ENCODE data around the gene WDFY4.

The WDFY4 gene

DNA sequence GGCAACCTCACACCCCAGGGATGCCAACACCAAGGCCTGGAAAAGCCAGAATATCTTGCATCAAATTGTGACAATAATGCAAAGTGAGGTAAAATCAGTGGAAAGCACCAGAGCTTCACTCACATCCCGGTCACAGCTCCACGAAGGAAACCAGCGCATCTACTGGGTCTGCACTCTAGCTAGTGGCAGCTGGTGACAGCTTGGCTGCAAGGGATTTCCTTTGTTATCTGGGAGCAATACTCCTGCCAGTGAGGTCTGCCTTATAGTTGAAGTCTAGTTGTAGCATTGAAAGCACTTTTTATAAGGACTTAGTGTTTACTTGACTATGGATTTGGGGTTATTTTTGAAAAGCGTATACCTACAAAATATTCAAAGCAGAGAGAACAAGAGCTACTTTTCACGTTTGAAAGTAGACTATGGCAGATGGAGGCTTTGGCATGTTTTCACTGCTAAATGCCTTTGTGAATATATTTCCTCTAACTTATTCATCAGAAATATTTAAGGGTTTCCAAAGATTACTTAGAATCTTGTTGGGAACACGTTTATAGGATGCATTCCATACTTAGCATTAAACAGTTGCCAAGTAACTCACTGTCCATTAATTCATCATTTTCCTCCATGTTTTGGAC lies 26.1 kb downstream of the WDFY4 start:
- no peak for DNase-seq (ENCODE audit: low read depth)

DNA sequence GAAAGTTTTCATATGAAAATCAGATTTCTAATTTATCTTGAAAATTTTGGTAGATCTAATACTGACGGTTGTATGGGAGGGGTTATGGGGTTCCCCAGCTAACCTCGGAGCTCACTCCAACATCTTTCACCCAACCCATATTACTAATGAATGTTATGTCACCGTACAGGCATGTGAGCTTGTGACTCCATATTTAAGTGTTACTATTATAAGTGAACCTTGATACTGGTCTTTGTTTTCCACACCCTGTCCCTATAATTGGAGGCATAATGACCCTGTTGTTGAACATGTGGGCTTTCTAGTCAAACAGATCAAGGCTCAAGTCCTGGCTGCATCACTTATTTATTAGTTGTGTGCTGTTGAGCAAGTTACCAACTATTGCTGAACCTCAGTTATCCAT lies 27.2 kb downstream of the WDFY4 start:
- no peak for DNase-seq (ENCODE audit: low read depth)

- DNase-seq (ENCODE audit: low read depth) = no peak
These were observed 29.4 kb downstream of the WDFY4 start for GRCh38 chr10:48714088-48714487.

DNA sequence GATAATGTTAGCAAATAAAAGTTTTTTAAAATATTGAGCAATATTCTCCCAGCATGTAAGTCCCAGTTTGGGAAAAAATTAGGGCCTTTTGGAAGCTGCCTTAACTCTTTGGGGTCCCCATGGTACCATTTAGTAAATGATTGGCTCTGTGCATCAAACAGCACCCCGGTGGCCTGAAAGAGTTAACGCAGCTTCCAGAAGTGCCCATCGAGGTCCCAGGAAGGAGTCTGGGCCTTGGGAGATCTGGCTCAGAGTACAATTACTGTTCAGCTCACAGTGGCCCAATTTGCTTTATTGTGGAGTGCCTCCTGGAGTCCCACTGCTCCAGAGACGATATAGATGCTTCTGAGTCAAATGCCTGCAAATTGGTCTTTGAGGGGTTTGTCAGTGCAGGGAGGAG lies 31.7 kb downstream of the WDFY4 start:
- DNase-seq (ENCODE audit: low read depth) = no peak

GRCh38 chr10:48720611-48721010 lies 35.9 kb downstream of the WDFY4 start:
- no peak for DNase-seq (ENCODE audit: low read depth)

DNA sequence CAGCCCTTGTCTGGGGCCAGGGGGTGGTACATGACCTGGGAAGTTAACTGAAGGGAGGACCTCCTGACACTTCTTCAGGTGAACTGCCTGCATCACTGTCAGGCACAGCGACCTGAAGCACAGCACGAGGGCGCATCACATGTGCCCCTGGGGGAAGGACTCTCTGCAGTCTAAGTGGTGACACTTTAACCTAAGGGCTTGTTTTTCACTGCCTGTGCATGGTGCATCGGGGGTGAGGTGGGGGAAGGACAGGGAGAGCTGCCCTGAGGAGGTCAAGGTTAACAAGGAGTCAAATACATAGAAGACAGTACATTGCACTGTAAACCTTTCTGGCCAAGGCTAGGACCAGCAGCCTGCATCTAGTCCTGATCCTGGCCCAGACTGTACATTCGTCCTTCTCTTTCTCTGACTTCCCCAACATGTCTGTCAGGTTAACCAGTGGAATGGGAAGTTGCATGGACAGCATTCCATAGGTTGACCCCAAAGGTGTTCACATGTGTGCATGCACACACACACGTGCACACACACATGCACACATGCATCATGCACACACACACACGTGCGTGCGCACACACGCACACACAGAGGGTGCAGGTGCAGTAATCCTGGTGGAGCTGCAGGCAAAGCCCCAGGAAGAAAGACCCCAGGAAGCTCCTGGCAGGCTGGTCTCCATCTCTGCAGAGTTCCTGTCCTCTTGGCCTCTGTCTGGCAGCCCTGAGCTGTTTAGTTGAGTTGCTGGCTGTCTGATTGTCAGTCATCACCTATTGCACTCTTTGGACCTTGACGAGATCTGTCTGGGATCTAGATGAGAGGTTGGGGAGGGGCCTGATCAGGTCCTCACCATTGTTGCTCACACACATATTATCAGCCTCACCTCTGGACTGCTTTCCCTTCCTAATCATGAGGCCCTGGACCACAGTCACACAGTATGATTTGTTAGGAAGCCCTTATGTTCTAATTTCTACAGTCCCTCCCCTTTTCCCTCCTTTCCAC lies 37.8 kb downstream of the WDFY4 start:
- DNase-seq (ENCODE audit: low read depth) = no peak

DNA sequence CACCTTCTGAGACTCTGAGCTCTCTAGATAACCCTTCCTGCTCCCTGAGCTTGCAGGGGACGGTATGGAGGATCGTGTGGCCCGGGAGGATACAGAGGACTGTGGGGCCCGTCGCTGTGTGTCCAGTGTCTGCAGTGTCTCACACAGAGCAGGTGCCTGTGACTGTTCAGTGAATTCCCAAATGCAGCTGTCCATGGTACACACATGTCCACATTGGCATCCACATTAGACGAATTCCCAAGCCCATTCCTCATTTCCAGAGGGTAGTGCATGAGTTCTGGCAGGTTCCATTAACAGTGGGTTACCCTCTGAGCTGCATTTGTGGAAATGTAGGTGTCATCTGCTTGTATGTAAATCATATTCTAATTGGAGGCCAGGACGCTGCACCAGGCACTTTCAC lies 39.5 kb downstream of the WDFY4 start:
- no peak for DNase-seq (ENCODE audit: low read depth)

- no peak for DNase-seq (ENCODE audit: low read depth)
These were observed 41.0 kb downstream of the WDFY4 start for GRCh38 chr10:48725708-48726107.

DNA sequence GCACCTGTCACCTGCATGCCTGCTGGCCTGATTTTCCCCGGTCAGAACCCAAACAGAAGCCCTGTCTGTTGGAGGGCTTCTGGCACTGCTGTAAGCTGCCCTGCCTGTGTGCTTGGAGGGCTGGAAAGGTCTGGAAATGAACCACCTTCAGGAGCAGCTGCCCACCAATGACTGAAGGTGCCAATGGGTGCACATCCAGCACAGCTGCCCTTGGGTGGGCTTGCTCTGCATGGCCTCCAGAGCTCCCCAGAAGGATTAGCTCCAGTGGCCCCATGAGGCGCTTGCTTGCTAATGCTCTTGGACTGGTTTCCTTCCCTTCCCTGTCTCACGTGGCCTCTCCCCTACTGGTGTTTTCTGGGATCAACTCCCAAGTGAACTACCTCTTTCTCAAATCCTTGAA lies 43.2 kb downstream of the WDFY4 start:
- DNase-seq (ENCODE audit: low read depth) = no peak

DNA sequence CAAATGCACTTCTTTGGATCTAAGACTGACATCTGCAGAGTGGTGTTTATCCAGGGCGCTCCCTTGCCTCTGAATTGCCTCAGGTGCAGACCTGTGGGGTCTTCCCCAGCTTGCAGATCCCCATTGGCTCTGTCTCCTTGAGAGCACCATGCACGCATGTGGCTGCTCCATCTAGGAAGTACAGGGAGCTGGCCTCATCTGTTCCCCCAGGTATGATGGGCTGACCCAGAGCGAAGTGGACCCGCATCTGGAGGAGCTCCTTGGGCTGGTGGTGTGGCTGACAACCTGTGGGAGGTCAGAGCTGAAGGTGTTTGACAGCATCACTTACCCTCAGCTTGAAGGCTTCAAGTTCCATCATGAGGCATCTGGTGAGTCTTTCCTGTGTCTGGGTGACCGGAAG lies 44.5 kb downstream of the WDFY4 start:
- DNase-seq (ENCODE audit: low read depth) = no peak

GRCh38 chr10:48729941-48730457 lies 45.3 kb downstream of the WDFY4 start:
- no peak for DNase-seq (ENCODE audit: low read depth)

- DNase-seq (ENCODE audit: low read depth) = no peak
These were observed 46.5 kb downstream of the WDFY4 start for GRCh38 chr10:48731141-48731540.

DNA sequence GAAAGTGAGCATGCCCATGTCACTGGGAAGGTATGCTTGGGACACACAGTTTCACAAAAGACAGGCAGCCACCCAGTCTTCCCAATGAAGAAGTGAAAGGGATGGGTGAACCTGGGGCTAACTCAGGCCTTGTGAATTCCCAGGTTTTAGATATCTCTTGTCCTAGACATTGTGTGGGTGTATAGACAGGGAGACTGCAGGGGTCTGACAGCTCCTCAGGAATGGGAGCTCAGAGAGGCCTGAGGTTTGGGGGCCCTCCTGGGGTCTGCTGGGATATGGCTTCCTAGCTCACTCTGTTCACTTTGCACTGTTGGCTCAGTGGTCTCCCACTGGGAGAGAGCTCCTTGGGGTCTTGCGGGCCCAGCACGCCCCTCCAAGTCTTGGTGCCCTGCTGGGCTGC lies 47.0 kb downstream of the WDFY4 start:
- no peak for DNase-seq (ENCODE audit: low read depth)

- no peak for DNase-seq (ENCODE audit: low read depth)
These were observed 48.7 kb downstream of the WDFY4 start for GRCh38 chr10:48733329-48733728.

DNA sequence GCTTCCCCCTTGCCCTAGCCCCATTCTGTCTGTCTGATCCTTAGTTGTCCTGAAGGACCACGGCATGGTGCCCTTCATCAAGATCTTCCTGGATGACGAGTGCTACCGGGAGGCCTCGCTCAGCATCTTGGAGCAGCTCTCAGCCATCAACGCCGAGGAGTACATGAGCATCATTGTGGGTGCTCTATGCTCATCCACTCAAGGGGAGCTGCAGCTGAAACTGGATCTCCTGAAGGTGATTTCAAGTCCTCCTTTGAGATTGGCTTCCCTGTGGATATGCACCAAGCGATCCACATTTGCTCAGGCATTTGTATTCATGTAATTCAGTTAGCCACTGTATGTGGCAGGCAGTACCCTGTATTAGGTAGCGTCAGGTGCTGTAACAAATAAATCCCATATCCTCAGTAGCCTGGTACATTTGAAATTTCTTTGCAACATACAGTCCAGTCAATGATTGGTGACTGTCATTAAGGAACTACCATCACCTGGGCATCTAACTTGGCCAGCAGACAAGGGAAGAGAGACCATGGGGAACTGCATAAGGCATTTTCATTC lies 51.2 kb downstream of the WDFY4 start:
- no peak for DNase-seq (ENCODE audit: low read depth)

- DNase-seq (ENCODE audit: low read depth) = no peak
These were observed 51.9 kb downstream of the WDFY4 start for GRCh38 chr10:48736596-48736995.

DNA sequence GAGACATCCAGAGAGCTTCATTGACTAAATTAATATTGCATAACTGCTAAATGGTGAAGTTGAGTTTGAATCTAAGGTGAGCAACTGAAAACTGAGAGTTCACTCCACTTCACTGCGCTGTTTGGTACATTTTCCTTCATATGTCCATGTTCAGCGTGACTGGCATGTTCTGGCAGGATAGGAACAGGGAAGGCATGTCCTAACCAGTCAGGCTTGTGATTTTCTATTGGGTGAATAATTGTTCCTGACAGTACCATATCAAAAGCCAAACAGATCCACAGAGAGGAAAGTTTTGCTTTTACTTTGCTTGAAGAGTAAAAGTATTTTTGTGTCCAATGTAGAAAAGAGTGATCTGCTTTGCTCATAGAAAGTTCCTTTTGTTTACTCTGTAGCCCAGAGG lies 53.2 kb downstream of the WDFY4 start:
- DNase-seq (ENCODE audit: low read depth) = no peak

DNA sequence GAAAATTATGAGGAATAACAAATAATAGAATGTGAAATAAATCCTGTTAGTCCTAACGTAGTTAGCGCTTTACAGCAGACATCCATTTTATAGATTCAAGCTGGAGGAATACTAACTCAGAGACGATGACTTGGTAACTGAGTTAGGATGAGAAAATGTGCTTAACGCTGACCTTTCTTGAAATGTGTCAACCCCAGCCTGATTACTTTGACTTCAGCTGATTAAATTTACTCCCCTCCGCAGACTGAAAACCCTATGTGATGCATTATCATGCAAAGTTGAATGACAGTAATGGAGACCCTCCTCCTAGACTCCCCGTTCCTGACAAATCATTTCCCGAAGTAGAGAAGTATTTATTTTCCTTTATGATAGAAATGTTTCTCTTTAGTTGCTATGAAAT lies 54.5 kb downstream of the WDFY4 start:
- no peak for DNase-seq (ENCODE audit: low read depth)

GRCh38 chr10:48740015-48740707 lies 55.5 kb downstream of the WDFY4 start:
- no peak for DNase-seq (ENCODE audit: low read depth)

- no peak for DNase-seq (ENCODE audit: low read depth)
These were observed 56.3 kb downstream of the WDFY4 start for GRCh38 chr10:48740988-48741387.

DNA sequence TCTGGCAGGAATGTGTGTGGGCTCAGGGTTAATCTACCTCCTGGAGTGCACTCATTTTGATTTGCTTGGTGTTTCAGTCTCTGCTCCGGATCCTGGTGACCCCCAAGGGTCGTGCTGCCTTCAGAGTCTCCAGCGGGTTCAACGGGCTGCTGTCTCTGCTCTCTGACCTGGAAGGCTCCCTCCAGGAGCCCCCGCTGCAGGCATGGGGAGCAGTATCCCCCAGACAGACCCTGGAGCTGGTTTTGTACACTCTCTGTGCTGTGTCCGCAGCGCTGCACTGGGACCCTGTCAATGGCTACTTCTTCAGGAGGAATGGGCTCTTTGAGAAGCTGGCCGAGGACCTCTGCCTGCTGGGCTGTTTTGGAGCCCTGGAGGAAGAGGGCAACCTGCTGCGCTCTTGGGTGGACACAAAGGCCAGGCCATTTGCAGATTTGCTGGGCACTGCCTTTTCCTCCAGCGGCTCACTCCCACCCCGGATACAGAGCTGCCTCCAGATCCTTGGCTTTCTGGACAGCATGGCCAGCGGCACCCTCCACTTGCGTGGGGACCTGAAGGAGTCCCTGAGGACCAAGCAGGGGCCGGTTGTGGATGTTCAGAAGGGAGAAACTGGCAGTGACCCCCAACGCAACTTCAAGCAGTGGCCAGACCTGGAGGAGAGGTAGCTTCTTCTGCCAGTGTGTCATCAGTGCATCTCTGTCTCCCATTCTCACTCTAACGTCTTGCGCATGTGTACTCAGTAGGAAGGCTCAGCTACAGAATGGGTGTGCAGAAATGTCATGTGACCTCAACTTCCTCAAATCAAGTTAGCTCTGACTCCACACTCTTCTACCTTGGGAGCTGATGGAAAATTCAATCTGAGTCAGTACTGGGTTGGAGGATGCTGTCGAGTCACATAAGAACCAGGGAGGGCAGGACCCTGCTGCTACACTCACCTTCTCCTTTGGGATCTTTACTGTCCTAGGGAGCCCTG lies 58.5 kb downstream of the WDFY4 start:
- DNase-seq (ENCODE audit: low read depth) = no peak

All from fibroblast of the conjunctiva (primary cell).